ENCODE measurements around the gene ADGRL3.
"Not testable (repeated sequence)": the region's sequence is repeated elsewhere in the genome, so short reads cannot be mapped to it uniquely, and the experiment has no call there.

Gene ADGRL3

DNA sequence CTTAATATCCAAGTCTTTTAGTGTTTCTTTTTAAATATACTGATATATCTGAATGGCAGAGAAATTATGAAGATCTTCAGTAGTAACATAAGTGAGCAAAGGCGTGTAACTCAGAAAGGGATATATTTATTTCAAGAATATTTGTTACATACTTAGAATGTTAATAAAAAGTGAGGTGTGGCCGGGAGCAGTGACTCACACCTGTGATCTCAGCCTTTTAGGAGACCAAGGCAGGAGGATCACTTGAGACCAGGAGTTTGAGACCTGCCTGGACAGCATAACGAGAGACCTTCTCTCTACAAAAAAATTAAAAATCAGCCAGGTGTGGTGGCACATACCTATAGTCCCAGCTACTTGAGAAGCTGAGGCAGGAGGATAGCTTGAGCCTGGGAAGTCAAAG is 651.0 kb downstream of the ADGRL3 start:
- FAIRE-seq, result no peak

DNA sequence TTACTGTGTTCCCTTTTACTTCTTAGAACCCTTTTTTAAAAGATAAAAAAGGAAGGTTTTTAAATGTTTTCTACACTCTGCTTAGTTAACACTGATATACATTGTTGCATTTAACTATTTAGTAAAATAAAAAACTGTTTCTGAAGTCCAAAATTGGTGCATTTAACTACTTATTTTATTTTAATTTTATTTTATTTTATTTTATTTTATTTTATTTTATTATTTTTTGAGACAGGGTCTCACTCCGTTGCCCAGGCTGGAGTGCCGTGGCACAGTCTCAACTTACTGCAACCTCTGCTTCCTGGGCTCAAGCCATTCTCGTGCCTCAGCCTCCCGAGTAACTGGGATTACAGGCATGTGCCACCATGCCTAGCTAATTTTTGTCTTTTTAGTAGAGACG is 652.0 kb downstream of the ADGRL3 start:
- not testable (repeated sequence) for FAIRE-seq

DNA sequence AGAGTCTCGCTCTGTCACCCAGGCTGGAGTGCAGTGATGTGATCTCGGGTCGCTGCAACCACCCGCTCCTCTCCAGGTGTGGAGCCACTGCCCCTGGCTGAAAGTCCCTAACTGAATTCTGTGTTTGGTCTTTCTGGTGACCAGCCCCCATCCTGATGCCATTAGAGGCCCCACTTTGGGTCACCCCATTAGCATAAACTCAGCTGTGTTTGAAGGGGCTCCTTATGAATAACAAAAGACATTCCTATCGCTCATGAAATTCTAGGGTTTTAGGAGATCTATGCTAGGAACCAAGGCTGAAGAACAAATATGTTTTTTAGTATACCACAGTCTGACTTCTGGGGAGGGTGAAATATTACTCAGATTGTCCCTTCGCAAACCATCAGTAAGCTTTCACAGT is 652.9 kb downstream of the ADGRL3 start:
- no peak for FAIRE-seq

DNA sequence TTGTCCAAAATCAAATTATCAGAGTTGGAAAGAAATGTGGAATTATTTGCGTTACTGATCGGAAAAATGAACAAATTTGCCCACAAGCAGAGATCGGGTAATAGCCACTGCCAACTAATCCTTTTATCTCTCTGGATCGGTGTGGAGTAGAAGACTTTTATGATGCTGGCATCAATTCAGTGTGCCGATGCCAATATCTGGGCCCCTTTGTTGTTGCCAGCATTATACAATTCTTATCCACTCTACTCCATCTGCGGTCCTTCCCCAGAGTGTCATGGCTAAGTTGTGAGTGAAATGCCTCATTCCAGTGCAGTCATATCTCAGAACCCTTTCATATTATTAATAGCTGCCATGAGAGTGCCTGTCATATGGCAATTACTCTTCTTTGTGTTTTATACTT is 660.2 kb downstream of the ADGRL3 start:
- FAIRE-seq, result no peak

DNA sequence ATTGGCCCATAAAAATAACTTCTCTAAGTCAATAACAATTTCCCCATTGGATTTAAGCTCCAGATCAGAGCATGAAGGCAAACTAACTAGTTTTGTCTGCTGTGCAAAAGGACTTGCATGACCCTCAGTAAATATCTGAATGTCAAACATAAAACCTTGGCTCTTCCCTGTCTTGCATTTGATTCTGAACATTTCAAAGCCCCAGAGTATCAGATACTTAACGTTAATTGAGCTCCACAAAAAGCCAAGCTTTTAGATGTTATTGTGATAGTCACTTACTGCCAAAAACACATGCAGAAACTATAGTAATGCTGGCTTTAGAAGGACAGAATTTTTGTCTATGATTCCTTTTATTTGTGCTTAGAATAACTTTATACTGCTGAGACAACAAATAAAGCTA is 664.2 kb downstream of the ADGRL3 start:
- FAIRE-seq, result no peak

DNA sequence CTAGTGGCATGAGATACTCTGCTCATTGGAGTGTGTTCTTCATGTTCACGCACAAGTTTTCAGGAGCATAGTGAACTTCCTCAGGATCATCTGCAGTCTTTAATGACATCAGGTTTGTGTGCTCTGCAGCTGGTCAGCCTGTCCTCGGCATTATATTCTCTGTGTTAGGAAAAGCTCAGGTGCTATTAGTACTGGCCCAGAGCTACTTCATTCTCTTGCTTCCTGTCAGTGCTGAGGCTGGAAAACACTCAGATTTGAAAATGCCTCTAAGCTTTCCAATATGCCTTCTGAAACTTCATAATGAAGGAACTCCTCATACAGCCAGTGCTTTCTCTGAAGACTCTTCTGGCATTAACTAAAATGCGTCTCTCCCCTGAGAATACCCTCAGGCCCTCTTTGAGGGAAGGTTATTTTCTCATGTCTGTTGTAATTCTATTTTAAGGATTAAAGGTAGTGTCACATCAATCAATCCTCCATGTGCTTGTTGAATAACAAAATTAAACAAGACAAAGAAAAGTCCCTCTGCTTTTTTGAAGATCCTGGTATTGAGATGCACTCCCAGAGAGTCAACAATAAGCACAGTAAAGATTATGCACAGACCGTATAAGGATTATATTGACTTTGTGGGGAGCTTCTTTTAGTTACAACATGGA is 666.4 kb downstream of the ADGRL3 start:
- FAIRE-seq, result no peak

DNA sequence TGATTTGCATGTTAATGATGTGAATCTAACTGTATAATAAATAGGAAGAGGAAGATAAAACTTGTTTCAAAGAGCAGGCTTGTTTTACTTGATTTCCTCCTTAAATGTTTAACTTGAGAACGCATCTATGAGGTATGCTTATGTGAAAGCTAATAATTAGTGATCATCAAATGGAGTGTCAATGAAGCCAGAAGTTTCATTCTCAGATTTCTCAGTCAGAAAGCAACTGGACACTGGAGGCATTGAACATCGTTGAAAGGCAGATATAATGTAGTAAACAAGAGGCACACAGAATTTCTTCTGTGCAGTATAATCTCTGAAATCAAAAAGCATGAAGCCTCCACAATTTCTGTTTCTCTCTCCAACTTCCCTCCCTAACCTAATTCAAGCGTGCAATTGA is 672.9 kb downstream of the ADGRL3 start:
- FAIRE-seq, result no peak

DNA sequence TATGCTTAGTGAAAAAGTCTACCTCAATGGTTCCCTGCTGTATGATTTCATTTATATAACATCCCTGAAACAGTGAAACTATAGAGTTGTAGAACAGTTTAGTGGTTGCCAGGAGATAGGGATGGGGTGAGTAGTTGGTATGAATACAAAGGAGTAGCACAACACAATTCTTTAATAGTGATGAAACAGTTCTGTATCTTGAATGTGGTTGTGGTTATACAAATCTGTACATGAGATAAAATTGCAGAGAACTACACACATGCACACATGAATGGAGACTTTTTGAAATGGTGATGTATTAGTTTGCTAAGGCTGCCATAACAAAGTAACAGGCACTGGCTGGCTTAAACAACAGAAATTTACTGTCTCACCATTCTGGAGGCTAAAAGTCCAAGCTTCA is 677.1 kb downstream of the ADGRL3 start:
- FAIRE-seq, result no peak

DNA sequence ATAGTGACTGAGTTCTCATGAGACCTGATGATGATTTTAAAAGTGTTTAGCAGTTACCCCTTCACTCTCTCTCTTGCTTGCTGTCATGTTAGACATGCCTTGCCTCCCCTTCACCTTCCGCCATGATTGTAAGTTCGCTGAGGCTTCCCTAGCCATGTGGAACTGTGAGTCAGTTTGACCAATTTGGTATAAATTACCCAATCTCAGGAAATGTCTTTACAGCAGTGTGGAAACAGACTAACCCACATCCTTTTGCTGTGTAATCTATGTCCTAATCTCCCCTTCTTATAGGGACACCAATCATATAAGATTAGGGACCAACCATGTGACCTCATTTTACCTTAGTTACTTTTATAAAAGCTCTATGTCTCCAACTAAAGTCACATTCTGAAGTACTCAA is 677.8 kb downstream of the ADGRL3 start:
- no peak for FAIRE-seq

DNA sequence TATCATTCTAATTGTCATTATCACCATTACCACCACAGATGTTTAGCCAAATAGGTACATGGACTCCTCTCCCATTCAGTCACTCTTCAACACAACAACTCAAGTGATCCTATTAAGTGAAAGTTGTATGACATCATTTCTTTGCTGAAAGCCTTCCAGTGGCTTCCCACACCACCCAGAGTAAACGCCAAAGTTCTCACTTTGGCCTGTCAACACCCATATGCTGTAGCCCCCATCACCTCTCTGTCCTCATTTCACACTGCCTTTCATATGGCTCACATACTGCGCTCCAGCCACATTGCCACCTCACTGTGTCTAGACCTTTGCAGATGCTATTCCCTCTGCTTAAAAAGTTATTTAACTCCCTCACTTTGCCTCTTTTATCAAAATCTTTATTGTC is 682.3 kb downstream of the ADGRL3 start:
- no peak for FAIRE-seq

DNA sequence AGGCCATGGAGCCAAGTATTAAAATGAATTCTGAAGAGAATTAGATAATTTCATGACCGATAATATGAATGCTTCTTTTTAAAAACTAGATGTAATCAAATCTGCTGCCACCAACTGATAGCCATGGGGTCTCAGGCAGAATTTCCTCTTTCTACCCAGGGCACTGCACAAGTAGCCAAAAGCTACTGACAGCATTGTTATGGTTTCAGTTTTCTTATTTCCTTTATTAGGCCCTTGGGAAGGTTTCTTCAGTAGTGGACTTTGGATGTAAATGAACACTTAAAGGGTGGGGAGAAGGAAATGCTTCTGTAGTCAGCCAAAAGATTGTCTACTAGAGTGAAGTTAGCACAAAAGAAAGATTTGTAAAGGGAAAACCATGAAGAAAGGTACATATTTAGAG is 686.0 kb downstream of the ADGRL3 start:
- FAIRE-seq, result no peak

DNA sequence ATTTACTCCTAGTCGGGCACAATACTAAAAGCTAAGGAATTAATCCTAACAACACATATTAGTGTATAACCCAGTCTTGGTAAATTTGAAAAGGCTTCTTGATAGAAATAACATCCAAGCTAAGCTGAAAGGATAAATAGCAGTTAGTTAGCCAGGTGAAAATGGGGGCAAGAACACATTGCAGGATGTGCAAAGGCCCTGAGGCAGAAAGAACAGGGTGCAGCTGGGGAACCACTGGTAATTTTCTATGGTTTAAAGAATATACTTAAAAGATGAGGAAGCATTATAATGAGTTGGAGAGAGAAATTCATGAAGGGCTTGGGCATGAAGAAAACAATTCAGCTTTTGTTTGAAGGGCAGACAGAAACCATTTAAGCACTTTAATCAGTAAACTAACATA is 689.0 kb downstream of the ADGRL3 start:
- FAIRE-seq, result no peak

DNA sequence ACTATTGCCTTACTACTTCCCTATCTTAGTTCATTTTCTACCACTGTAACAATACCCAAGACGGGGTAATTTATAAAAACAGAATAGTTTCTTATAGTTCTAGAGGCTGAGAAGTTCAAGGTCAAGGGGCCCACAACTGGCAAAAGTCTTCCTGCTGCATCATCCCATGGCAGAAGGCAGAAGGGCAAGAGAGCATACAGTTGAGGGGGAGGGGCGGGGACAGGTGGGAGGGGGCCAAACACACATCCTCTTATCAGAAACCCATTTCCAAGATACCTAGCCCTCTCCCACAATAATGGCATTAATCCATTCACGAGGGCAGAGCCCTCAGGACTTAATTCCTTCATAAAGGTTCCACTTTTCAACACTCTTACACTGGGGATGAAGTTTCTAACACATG is 690.2 kb downstream of the ADGRL3 start:
- no peak for FAIRE-seq

DNA sequence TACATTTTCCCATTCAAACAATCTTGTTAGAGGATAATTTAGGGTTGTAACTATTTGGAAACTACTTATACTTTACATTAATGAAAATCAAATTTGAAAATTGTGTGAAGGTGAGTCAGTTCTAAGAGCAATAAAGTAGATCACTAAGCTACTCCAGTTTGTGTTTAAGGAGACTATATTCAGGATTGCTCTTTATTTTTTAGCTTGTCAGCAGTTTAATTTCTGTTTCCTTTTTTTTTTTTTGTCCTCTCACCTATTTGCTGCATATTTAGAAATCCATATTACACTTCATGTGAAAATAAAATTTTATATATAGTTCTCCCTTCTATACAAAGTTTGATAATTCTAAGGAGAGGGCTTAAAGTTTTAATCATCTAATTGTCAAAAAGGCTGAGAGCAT is 691.8 kb downstream of the ADGRL3 start:
- FAIRE-seq, result no peak

DNA sequence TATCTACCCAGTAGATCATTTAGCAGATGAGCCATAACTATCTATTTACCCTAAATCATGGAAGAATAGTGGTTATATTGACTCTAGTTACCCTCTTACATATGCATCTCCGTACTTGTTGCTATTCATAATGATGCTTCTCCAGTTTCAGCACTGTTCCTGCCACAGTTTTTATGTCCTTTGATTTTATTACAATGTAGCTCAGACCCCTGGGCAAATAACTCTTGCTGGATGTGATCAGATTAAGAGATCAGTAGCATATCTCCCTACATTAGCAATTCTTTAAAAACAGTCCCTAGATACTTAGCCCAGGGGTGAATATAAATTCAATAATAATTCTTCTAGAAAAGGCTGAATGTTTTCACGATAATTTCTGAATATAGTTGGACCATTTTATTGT is 696.5 kb downstream of the ADGRL3 start:
- no peak for FAIRE-seq

DNA sequence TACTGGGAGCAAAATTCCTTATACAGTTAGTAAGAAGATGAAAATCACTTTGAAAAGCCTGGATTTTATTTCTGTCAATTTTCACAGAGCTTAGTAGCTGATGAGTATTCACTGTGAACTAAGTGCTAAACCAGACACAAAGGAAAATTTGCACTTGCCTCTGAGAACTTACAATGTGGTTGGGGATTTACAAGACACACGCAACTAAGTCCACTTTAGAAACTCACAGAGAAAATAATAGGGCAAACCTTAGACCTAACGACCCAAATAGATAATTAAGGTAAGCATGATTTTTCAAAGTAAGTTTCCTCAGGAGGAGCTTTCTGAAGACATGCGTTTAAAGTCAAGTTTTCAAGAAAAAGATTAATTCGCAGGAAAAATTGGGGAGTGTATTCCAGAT is 708.9 kb downstream of the ADGRL3 start:
- no peak for FAIRE-seq

DNA sequence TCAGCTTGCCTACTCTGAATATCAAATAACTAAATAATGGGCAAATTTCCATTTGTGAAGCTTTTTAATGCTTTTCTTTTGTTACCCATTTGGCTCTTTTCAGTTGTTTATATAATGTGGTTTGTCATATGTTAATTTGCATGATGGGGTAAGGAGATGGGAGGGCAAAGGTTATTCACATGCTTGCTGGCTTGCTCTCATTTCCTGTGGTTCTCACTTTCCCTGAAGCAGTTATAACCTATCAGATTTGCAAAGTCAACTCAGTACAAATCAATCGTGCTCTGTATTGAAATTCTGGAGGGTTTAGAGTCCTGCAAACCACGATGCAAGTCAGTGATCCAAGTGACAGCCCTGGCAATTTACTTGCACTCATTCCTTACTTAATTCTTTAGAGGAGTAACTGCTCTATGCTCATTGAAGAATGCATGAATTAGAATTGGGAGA is 711.2 kb downstream of the ADGRL3 start:
- FAIRE-seq, result no peak

DNA sequence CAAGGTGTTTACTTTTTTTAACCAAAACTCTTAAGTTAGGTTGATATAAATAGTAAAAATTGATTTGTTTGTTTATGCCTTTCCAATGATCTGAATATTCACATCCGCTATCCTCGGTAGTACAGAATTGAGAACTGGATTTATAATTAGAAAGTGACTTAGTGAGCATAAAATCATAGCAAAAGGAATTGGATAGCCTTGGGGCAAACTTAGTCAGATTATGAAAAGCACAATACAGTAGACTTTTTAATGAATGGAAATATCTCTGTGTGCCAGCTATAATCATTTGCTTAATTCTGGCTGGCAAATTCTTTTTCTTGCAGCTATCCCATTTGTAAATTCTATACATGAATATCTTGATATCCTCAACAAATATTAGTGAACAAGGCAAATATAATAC is 713.5 kb downstream of the ADGRL3 start:
- FAIRE-seq, result no peak

DNA sequence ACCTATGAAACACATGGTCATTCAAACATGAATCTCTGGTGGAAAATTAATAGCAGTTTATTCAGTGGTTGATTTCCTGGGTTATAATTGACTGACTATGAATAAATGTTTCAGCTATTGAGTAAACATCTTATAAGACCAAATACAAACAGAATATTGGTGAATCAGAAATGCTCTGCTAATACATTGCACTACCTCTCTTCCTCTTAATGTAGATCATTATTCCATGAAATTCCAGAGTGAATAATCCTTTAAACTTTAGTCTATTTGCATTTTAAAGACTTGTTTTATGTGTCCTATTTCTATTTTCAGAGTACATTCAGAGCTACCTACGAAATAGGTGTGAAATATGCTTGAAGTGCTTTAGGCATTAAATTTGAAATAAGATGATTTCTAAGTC is 715.4 kb downstream of the ADGRL3 start:
- no peak for FAIRE-seq

DNA sequence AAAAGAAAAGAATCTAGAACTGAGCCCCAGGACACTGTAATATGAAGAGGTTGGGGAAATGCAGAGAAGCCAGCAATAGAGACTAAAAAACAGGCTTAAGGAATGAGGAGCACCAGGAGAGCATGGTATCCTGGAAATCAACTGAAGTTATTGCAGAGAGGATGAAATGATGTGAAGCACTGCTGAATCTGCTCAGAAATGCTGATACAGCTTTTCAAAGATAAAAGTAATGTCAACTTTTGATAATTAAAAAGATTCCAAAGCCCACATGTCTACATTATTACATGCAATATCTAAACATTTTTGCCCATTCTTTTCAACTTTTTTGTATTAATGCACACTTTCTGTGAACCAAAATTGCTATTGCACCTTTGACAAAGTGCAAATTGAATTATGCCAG is 718.4 kb downstream of the ADGRL3 start:
- FAIRE-seq, result no peak

DNA sequence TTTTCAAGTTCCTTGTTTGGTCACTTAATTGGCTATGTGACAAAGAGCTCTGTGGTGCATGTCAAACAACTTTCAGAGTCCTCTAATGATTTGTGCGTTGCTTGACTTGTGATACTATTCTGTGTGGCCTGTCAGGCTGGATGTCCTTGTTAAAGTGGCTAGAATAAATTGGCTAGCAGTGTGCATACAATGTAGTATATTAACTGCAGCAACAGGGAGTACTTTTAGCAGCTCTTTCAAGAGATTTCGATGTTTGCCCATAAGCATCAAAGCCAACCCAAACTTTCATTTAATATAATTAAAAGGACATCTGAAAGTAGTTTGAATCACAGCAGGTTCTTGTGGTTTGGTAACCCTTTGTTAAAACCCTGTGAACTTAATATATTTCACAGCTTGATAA is 718.9 kb downstream of the ADGRL3 start:
- FAIRE-seq, result no peak

DNA sequence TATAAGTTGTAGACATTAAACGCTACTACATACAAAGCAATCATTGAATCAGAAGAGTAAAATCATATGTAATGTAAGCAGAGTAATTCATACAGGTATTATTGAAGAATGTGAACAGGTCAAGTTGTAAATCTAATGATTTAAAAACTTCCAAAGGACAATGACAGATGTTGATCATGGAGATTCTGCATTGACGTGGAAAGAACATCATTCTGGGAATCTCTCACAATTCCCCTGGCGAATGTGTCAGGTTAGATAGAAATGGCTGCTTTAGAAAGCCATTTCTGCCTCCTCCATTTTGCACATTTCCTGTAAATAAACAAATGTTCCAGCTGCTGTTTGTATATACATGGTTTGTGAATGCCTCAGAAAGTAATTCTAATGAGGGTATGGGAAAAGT is 719.4 kb downstream of the ADGRL3 start:
- no peak for FAIRE-seq

DNA sequence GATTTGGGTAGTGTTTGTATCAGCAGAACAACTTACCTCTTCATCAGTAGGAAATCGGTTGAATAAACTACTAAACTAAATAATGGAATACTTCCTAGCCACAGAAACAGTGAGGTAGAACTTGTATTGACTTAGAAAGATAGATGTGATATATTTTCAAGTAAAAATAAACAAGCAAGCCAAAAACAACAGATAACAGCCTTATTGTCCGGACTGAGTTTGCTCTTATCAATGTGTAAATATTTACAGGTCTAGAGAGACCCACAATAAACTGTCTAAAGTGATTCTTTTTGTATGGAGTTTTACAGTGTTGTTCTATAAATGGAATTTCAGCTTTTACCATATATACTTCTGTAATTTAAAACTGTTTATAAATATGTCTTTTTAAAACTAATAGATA is 721.8 kb downstream of the ADGRL3 start:
- no peak for FAIRE-seq

DNA sequence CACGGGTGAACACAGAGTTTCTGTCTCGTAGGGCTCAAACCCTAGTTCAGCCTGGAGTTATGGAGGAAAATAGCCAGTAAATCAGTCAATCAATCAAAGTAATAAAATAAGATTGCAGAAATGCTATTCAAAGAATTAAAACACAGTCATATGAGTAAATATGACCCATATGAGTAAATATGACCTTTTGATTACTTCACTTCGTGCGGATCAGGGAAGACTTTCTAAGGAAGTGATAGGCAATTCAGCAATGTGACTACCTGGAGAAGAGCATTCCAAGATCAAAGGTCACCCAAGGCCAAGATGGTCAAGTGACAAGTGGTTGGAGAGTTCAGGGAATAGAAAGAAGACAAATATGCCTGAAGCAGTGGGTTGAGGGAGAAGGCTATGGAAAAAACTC is 722.6 kb downstream of the ADGRL3 start:
- no peak for FAIRE-seq

DNA sequence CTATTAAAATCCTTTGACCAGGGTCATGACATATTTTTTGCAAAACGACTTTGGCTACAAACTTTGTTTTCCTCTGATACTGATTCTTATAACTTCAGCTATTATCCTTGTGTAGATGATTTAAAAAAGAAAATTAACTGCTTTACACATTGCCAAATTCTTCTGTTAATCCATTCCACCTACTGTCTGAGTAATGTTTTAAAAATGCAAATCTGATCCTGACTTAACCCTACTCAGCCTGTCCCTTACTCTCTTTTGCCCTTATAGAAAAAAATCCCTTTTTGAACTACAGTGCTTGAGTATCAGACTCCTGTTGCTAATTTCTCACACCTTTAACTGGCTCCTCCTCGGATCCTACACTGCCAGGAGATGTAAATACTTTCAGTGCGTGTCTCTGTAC is 723.1 kb downstream of the ADGRL3 start:
- FAIRE-seq, result no peak

DNA sequence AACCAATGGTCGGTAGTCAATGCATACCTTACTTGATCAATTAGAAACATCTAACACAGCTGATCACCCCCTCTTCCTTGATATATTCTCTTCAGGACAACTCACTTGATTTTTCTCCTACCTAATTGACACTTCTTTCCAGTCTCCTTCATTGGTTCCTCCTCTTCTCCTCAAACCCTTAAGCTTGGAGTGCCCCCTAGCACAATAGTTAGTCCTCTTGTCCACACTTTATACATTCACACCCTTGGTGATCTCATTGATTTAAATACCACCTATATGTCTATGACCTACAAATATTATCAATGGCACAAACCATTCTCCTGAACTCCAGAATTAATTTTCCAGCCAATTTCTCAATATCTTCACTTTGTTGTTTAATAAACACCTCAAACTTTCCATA is 724.0 kb downstream of the ADGRL3 start:
- no peak for FAIRE-seq

Data from TTC549 (cell line).